ENCODE results near the gene C22orf15. TPM values are rescaled to one million over a fixed set of nuclear protein-coding genes. Genes with fewer than 3 reads are reported as not detected.

Gene C22orf15
- total RNA-seq, 1 experiment from 2014 or later, result 2.0 TPM

DNA sequence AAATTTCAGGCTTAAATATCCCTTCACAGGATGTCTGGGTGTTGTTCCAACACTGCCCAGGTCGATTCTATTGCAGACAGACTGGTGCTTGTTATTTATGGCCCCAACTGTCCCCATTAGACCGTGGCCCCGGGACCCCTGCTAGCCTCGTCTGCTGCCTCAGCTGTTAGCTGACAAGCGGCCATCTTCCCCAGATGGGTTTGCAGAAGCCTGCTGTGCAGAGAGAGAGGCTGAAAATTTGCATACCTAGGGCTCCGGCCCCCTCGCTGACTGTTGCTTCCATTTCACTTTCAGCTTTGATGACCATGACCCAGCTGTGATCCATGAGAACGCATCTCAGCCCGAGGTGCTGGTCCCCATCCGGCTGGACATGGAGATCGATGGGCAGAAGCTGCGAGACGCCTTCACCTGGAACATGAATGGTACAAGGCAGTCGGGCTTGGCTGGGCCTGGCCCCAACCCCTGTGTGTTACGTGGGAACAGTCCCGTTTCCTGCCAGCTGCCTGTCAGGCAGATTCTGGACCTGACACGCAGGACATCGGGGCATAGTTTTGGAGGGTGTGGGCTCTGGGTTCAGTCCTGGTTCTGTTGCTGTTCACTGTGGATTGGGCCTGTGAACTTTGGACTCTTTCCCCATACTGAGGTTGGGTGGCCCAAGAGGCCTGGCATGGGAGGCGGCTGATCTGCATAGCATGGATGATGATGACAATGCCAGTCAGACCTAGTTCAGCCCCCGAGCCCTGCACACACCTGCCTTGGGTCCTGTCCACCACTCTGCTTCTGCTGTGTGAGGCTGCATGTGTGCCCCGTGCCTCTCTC is 40.4 kb downstream of the C22orf15 start:
- POLR2A ChIA-PET (ENCODE audit: low non-redundant PET), result no interaction called here
- intact Hi-C loops (cut with micrococcal nuclease; ENCODE audit: unreplicated experiment), result no loop called here
- peaks cover 73% of the 10 kb centered on the region for H3K36me3 ChIP-seq (ENCODE audit: insufficient read depth, low read length, poor library complexity, severe bottlenecking)

DNA sequence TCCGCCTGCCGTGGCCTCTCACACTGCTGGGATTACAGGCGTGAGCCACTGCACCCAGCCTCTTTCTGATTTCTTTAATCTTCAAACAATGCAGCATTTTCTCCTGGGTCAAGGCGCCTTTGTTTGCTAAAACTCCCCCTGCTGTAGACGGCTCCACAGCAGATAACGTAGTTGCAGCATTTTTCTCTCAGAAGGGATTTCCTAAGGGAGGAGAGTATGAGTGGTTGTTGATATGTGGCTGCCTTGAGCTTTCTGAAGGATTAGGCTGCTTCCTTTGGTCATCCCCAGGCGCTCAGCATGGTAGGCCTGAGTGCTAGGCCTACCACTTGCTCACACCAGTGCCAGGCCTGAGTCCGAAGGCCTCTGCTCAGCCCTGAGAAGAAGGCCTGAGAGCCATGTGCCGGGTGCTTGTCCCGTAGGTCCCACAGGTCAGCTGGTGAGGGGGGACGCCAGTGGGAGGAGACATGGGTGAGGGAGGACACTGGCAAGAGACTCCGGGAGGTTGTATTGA is 42.0 kb downstream of the C22orf15 start:
- Histone ChIP-seq H3K27ac (ENCODE audit: low read depth, low read length, poor library complexity, severe bottlenecking) (no peak overlapping the region), H3K27me3 (replicated peaks; ENCODE audit: insufficient read depth, low read depth, low read length, poor library complexity) (no peaks in the 10 kb centered on the region), H3K9me3 (ENCODE audit: low read depth, low read length, poor library complexity, severe bottlenecking) (no peaks in the 10 kb centered on the region), H3K4me1 (ENCODE audit: insufficient read depth, low read length, poor library complexity, severe bottlenecking) (no peaks in the 10 kb centered on the region), H3K4me3 (ENCODE audit: low read depth, low read length, poor library complexity, severe bottlenecking) (no peak overlapping the region), H3K36me3 (ENCODE audit: insufficient read depth, low read length, poor library complexity, severe bottlenecking) (peaks cover 69% of the 10 kb centered on the region)
- TF ChIP-seq, protein P1, sequence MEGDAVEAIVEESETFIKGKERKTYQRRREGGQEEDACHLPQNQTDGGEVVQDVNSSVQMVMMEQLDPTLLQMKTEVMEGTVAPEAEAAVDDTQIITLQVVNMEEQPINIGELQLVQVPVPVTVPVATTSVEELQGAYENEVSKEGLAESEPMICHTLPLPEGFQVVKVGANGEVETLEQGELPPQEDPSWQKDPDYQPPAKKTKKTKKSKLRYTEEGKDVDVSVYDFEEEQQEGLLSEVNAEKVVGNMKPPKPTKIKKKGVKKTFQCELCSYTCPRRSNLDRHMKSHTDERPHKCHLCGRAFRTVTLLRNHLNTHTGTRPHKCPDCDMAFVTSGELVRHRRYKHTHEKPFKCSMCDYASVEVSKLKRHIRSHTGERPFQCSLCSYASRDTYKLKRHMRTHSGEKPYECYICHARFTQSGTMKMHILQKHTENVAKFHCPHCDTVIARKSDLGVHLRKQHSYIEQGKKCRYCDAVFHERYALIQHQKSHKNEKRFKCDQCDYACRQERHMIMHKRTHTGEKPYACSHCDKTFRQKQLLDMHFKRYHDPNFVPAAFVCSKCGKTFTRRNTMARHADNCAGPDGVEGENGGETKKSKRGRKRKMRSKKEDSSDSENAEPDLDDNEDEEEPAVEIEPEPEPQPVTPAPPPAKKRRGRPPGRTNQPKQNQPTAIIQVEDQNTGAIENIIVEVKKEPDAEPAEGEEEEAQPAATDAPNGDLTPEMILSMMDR (conservative IDR thresholded peaks at IDR 0.05; ENCODE audit: low read depth, low read length), result no peak
- no peak for TF ChIP-seq EZH2 (IDR thresholded peaks at IDR 0.05; ENCODE audit: borderline replicate concordance, low read depth, low read length, poor library complexity, severe bottlenecking)
- no peak for DNase-seq (ENCODE audit: low spot score)
- intact Hi-C loops (cut with micrococcal nuclease; ENCODE audit: unreplicated experiment), result no loop called here
- no TSS peak for BruUV-seq (replicated peaks)
- POLR2A ChIA-PET (ENCODE audit: low non-redundant PET), result no interaction called here
- CTCF ChIA-PET, result no interaction called here

More for the DNA sequence above, 40.4 kb downstream of the C22orf15 start:
- TF ChIP-seq, protein P1 (conservative IDR thresholded peaks at IDR 0.05; ENCODE audit: low read depth, low read length), result no peak
- TF ChIP-seq EZH2 (IDR thresholded peaks at IDR 0.05; ENCODE audit: borderline replicate concordance, low read depth, low read length, poor library complexity, severe bottlenecking), result no peak
- no TSS peak for BruUV-seq (replicated peaks)
- Histone ChIP-seq H3K4me3 (ENCODE audit: low read depth, low read length, poor library complexity, severe bottlenecking) (no peak overlapping the region), H3K27ac (ENCODE audit: low read depth, low read length, poor library complexity, severe bottlenecking) (no peak overlapping the region), H3K9me3 (ENCODE audit: low read depth, low read length, poor library complexity, severe bottlenecking) (no peaks in the 10 kb centered on the region), H3K4me1 (ENCODE audit: insufficient read depth, low read length, poor library complexity, severe bottlenecking) (no peaks in the 10 kb centered on the region), H3K27me3 (replicated peaks; ENCODE audit: insufficient read depth, low read depth, low read length, poor library complexity) (no peaks in the 10 kb centered on the region)
- CTCF ChIA-PET, result no interaction called here
- no peak for DNase-seq (ENCODE audit: low spot score)

DNA sequence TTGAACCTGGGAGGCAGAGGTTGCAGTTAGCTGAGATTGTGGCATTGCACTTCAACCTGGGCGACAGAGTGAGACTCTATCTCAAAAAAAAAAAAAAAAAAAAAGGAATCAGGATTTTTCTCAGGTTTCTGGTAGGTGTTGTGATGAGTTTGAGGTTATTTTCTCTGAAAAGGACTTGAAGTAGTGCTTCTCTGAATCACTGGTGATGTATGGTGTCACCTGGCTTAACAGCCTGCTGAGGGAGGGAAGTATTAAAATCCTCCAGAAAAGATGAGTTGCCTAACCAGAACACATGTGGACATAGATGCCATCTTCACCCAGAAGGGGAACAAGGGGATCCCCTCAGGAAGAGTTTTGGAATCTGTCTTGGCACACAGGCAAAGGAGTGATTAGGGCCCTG is 44.0 kb downstream of the C22orf15 start:
- ChIA-PET POLR2A (ENCODE audit: low non-redundant PET) (no interaction called here), CTCF (no interaction called here)
- Histone ChIP-seq H3K4me3 (ENCODE audit: low read depth, low read length, poor library complexity, severe bottlenecking) (no peak overlapping the region), H3K27ac (ENCODE audit: low read depth, low read length, poor library complexity, severe bottlenecking) (no peak overlapping the region), H3K9me3 (ENCODE audit: low read depth, low read length, poor library complexity, severe bottlenecking) (no peaks in the 10 kb centered on the region), H3K27me3 (replicated peaks; ENCODE audit: insufficient read depth, low read depth, low read length, poor library complexity) (no peaks in the 10 kb centered on the region), H3K4me1 (ENCODE audit: insufficient read depth, low read length, poor library complexity, severe bottlenecking) (no peaks in the 10 kb centered on the region), H3K36me3 (ENCODE audit: insufficient read depth, low read length, poor library complexity, severe bottlenecking) (peaks cover 65% of the 10 kb centered on the region)
- DNase-seq (ENCODE audit: low spot score), result no peak
- TF ChIP-seq EZH2 (IDR thresholded peaks at IDR 0.05; ENCODE audit: borderline replicate concordance, low read depth, low read length, poor library complexity, severe bottlenecking), result no peak
- TF ChIP-seq, protein P1 (conservative IDR thresholded peaks at IDR 0.05; ENCODE audit: low read depth, low read length), result no peak
- intact Hi-C loops (cut with micrococcal nuclease; ENCODE audit: unreplicated experiment), result no loop called here
- no TSS peak for BruUV-seq (replicated peaks)
